A673 (cell line): Measurements from ENCODE around the gene CREB3L1.

Source experiments
- EZH2 ChIP-seq: fragments of 200-600 bp; sonication (generic); IDR thresholded peaks from 2 replicates; pipeline ENCODE4 v1.6.1; 2017; ENCODE audit warnings: borderline replicate concordance, low read depth, mild to moderate bottlenecking, mixed read lengths, antibody characterized with exemption, low read length; ENCODE audit not compliant: poor library complexity, severe bottlenecking
- TF ChIP-seq, protein P1 (sequence below): fragments of 300-800, 200-600 bp; sonication (generic); conservative IDR thresholded peaks from 2 replicates; pipeline ENCODE4 v1.5.1; 2017; ENCODE audit warnings: low read depth, mild to moderate bottlenecking, antibody characterized with exemption, low read length, moderate library complexity, mixed read lengths

DNA sequence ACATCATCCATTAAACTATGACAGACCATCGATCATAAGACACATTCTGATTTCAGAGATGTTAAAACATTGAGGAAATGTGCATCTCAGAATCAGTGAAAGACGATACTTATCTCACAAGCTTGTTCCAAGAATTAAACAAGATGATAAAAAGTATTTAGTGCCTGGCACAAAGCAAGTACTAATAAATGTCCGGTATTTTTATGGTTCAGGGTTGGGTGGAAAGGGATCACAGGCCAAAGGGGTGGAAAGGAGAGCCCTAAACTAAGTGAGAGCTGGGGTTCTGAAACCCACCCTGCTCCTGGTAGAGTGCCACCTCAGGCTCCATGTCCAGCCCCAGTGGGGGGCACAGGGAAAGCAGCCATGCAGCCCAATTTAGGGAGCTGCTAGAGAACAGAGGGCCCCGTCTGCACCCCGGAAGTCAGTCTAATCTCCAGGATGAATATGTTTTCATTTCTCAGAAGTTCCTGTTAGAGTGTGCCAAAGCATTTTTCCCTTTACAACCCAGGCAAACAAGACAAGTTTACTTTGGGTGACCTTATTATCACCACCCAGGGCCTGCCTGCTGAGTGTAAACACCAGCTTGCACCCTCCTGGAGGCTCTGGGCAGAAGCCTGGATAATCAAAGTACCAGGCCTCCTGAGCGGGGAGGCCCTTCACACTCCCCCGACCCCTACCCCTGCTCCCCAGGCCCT is 3.8 kb upstream of the CREB3L1 start:
- TF ChIP-seq, protein P1, sequence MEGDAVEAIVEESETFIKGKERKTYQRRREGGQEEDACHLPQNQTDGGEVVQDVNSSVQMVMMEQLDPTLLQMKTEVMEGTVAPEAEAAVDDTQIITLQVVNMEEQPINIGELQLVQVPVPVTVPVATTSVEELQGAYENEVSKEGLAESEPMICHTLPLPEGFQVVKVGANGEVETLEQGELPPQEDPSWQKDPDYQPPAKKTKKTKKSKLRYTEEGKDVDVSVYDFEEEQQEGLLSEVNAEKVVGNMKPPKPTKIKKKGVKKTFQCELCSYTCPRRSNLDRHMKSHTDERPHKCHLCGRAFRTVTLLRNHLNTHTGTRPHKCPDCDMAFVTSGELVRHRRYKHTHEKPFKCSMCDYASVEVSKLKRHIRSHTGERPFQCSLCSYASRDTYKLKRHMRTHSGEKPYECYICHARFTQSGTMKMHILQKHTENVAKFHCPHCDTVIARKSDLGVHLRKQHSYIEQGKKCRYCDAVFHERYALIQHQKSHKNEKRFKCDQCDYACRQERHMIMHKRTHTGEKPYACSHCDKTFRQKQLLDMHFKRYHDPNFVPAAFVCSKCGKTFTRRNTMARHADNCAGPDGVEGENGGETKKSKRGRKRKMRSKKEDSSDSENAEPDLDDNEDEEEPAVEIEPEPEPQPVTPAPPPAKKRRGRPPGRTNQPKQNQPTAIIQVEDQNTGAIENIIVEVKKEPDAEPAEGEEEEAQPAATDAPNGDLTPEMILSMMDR = no peak
- TF ChIP-seq EZH2 = no peak
